ENCODE measurements around the gene IPO4.

DNA sequence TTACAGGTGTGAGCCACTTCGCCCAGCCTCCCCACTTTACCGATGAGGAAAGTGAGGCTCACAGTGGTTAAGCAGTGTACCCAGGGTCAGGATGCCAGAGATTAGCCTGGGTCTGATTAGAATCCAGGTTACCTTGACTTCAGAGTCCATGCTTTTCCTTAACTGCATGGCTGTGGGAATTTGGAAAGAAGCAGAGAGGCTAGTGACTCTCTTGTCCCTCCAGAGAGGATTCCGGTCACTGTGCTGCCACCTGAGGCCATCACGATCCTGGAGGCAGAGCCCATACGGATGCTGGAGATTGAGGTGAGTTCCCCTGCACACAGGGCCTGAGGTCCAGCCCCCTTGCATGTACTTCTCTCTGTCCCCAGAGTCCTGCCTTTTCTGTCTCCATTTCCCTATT, 12.0 kb downstream of the IPO4 start:
- TF ChIP-seq NFYB (IDR thresholded peaks at IDR 0.05; ENCODE audit: extremely low read depth, insufficient read length), result no peak
- TF ChIP-seq, protein P1, sequence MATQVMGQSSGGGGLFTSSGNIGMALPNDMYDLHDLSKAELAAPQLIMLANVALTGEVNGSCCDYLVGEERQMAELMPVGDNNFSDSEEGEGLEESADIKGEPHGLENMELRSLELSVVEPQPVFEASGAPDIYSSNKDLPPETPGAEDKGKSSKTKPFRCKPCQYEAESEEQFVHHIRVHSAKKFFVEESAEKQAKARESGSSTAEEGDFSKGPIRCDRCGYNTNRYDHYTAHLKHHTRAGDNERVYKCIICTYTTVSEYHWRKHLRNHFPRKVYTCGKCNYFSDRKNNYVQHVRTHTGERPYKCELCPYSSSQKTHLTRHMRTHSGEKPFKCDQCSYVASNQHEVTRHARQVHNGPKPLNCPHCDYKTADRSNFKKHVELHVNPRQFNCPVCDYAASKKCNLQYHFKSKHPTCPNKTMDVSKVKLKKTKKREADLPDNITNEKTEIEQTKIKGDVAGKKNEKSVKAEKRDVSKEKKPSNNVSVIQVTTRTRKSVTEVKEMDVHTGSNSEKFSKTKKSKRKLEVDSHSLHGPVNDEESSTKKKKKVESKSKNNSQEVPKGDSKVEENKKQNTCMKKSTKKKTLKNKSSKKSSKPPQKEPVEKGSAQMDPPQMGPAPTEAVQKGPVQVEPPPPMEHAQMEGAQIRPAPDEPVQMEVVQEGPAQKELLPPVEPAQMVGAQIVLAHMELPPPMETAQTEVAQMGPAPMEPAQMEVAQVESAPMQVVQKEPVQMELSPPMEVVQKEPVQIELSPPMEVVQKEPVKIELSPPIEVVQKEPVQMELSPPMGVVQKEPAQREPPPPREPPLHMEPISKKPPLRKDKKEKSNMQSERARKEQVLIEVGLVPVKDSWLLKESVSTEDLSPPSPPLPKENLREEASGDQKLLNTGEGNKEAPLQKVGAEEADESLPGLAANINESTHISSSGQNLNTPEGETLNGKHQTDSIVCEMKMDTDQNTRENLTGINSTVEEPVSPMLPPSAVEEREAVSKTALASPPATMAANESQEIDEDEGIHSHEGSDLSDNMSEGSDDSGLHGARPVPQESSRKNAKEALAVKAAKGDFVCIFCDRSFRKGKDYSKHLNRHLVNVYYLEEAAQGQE (IDR thresholded peaks at IDR 0.05; ENCODE audit: borderline replicate concordance), result no peak
- TF ChIP-seq, protein P1 (CRISPR knock-in tag; IDR thresholded peaks at IDR 0.05; ENCODE audit: low read depth), result no peak
